GM21529 (cell line): ENCODE data around the gene C3orf49.
A peak's percentile ranks its signal among the peaks of the same experiment; 100 is the strongest.

Source experiments
- ATAC-seq: cut with Tn5 transposase; IDR thresholded peaks from one replicate; pipeline ENCODE4 v1.9.1; 2021; ENCODE audit not compliant: unreplicated experiment

The C3orf49 gene

GRCh38 chr3:63849175-63849574, 30.1 kb downstream of the C3orf49 start:
- no peak for ATAC-seq

DNA sequence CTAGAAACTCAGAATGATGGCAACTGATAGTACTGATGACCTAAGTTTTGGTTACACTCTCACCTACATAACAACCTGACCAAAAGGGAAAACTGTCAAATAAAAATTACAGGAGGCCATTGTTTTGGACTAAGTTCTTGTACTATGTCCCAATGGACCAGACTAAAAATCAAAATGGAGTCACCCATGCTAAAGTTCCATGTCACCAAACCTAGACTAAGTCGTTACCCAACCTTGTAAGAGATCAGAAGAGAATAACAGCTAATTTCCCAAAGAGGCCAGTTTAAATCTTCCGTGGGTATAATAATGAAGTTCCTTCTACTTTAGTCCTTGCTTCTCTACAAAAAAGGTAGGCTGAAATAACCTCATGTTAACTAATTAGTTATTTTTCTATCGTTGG, 32.2 kb downstream of the C3orf49 start:
- no peak for ATAC-seq

GRCh38 chr3:63853106-63853505, 34.0 kb downstream of the C3orf49 start:
- no peak for ATAC-seq

DNA sequence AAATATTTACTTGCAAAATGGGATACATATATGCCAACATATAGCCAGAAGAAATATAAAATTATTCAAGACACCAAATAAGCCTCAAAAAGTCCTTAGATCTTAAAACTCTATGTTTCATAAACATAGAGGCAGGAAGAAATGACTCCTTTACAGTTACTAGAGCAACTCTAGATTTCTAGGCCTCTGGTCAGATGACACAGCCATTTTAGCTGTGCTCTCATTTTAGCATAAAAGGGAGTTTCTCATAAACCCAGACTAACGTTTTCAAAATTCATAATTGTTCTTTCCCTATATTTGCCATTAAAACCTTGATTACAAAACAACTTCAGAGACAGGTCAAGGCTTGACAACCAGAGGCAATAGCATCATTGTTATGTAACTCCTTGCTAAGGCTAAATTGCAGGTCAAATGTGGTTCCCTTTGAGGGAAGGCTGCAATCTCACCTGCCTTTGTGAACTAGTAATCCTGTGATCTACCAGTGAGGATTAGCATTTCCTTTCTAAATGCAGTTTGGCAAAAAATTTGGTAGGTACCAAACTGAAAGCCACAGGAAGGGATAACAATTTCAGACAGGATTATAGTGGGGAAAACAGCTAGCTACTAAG, 36.3 kb downstream of the C3orf49 start:
- no peak for ATAC-seq

- ATAC-seq: no peak
These were observed 38.2 kb downstream of the C3orf49 start for GRCh38 chr3:63857311-63857710.

GRCh38 chr3:63860776-63861175, 41.7 kb downstream of the C3orf49 start:
- no peak for ATAC-seq

- ATAC-seq: no peak
These were observed 42.2 kb downstream of the C3orf49 start for GRCh38 chr3:63861306-63861705.

GRCh38 chr3:63862804-63863149, 43.7 kb downstream of the C3orf49 start:
- ATAC-seq: peak; percentile 5

GRCh38 chr3:63863150-63864007, 44.3 kb downstream of the C3orf49 start, which contains the start of the genes ATXN7 and THOC7:
TSS of gene ATXN7 (plus strand) at chr3:63863867. CDS start at chr3:63912599, 48,732 bp downstream.
TSS of gene THOC7 (minus strand) at chr3:63863805. CDS start at chr3:63863790, 15 bp downstream.
- peak; percentile 71 for ATAC-seq

DNA sequence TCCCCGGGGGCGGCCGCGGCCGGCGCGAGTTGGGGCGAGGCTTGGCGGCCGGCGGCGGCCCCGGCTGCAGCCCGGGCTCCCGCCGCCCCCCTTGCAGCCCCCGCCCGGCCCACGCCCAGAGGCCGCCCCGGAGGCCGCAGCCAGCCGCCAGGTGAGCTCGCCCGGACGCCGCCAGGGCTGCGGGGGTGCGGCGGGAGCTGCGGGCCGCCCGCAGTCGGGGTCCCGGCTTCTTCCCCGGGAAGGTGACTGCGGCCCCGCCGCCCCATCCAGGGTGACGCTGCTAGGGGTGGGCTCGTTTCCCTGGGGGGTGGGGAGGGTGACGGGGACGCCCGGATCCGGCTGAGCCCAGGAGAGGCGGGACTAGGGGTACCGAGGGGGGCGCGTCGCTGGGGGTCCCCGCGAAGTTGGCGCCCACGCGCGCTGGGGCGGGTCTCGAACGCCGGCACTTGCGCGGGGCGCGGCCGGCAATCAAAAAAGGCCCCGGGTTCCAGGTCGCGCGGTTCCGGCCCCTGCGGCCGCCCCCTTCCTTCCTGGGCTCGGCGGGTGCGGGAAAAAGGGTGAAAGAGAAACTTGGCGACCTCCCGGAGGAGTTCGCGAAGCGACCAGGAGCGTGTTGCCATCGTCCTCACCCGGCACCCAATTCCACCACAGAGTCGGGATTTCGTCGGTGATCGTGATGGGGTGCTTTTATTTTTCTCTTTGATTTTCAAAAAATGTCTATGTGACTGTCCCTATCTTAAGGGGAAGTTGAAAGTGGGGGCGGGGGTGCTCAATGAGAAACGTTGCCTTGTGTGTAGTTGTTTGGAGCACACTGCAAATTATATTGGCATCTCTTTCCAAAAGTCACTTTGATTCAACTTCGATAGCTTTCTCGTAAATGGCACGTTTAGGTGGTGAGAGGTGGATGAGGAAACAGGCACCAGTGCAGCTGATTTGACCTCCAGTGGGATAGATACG, 45.2 kb downstream of the C3orf49 start:
- peak; percentile 46 for ATAC-seq

DNA sequence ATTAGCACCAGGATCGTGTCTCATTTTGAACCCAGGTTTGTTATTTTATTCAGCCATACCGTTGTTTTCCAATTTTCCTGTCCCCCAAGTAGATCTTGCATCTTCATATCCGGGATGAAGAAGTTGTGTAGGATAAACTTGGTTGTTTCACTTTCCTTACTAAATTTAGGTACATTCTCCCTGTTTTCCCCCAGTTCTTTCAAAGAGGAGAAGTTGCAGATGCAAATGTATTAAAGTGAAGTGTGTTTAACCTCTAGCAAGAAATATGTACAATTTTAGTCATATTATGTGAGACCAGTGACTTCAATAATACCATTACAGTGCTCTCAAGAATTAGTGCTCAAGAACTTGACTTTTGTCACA, 45.8 kb downstream of the C3orf49 start:
- ATAC-seq: no peak

DNA sequence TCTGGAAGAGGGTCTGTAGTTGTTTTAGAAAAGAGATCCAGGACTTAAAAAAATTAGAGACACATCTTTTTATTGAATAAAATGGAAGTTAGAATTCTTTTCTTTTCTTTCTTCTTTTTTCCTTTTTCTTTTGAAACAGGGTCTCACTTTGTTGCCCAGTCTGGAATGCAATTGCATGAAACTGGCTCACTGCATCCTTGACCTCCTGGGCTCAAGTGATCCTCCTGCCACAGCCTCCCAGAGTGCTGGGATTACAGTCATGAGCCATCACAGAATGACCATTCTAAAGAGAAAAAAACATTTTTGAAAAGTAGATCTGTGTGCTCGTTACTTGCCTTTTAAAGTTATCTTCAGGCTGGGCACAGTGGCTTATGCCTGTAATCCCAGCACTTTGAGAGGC, 48.1 kb downstream of the C3orf49 start:
- ATAC-seq: no peak

DNA sequence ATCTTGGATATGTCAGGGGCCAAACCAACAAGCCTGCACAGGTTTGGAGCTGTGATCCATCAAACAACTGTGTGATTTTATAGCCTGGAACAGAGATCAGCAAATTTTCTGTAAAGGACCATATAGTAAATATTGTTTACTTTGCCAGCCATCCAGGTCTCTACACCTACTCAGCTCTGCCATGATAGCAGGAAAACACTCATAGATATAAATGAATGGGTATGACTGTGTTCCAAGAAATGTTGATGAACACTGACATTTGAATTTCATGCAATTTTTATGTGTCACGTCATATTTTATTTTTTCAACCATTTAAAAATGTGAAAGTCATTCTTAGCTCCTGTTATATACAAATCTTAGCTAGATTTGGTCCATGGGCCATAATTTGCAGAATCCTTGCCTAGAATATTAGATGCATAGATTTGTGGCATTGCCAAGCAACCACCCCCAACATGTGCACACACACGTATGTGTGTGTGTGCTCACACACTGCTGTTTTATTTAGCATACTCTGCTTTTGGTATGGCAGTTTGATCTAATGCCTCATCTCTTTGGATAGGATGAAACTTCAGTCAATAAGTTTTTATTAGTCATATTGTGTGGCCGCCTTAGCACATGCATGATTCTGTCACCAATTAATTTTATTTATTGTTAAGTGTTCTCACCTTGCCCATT, 51.0 kb downstream of the C3orf49 start:
- no peak for ATAC-seq

DNA sequence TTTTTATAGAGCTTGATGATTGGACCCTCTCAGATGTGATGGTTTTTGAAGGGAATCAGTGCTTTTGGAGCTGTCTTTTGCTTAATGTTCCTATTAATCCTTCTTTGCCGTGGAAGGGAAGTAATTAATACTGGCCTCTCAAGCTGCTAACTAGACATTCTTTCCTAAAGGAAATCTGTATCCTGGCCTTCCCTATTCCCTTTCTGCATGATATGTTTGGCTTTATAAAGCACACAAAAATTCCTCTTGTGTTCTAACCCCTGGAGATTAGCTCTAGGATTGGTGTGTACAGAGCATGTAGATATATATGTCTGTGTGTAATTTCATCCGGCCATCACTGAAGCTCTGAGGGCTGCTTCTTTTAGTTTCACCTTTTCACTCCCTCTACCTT, 51.5 kb downstream of the C3orf49 start:
- ATAC-seq: no peak

- no peak for ATAC-seq
These were observed 53.2 kb downstream of the C3orf49 start for GRCh38 chr3:63872135-63872924.

- no peak for ATAC-seq
These were observed 55.7 kb downstream of the C3orf49 start for GRCh38 chr3:63874769-63875168.

DNA sequence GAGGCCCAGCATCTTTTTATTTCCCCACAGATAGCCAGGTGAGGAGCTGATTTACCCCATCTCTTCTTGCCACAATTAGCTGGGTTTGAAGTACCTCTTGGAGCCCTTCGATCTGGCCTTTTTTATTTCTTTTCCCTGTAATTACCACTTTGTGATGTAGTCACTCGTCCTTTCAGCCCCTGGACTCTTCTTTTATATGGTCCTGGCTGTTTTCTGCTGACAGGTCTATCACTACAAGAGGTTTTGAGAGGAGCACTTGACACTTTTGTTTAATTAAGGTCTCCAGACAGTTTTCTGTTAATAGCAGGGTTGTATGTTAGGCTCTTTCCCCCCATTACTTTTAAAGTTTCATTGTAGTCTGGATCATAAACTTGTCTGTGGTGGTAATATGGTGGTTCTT, 56.4 kb downstream of the C3orf49 start:
- no peak for ATAC-seq

DNA sequence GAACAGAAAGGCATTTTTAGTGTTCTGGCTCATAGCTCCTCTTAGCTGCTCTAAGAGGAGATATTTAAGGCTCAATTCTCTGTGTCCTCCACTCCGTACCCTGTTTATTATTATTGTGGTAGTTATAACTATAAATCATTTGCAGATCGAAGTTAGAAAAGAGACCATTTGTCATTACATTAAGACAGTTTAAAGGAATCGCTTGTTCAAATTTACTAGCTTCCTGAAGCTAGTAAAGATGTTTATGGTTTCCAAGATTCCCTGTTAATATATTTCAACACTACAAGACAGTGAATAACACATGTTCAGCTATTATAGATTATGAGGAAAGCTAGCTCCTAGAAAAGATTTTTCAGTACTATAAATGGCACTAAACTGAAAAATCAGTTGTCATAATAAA, 57.2 kb downstream of the C3orf49 start:
- no peak for ATAC-seq

DNA sequence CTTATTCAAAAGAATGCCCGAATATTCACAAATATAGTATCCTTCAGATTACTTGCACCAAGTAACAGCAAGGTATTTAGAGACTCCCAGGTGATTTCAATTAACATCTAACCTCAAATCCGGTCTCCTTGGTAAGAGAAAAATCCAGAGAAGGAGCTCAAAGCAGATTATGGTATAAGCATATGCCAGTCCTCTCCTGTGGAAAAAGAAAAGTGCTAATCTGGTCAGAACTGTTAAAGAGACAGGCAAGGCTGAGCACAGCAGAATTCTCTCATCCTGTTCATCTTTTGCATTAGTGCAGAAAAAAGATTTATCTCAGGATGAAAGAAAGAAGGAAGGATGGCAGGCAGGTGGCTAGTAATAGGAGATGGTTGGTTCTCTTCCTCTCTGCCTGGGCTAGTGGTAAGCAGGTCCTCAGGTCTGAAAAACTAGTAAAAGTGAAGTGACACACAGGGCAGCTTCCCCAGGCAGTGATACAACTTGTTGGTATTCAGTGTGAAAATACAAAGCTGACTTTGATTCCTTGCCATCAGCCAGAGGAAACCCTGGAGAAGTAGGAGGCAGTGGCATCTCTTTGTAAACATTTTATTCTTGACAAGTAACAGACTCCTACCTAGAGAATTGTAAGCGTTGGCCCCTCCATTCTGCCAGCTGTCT, 58.8 kb downstream of the C3orf49 start:
- no peak for ATAC-seq
